GM19238 (cell line): ENCODE results near the gene PLK1.
"Not testable (repeated sequence)": the region's sequence is repeated elsewhere in the genome, so short reads cannot be mapped to it uniquely, and the experiment has no call there.

Experiments used
- DNase-seq: peaks from one replicate; pipeline ENCODE4 v3.0.0; 2011; ENCODE audit warnings: low spot score; ENCODE audit not compliant: insufficient read length

The PLK1 gene

GRCh38 chr16:23706439-23706838, 27.8 kb downstream of the PLK1 start:
- DNase-seq: no peak

- no peak for DNase-seq
These were observed 30.8 kb downstream of the PLK1 start for GRCh38 chr16:23709536-23709935.

- DNase-seq: no peak
These were observed 31.3 kb downstream of the PLK1 start for GRCh38 chr16:23710008-23710407.

- no peak for DNase-seq
These were observed 31.8 kb downstream of the PLK1 start for GRCh38 chr16:23710504-23710903.

GRCh38 chr16:23711785-23712184, 33.1 kb downstream of the PLK1 start:
- DNase-seq: no peak

GRCh38 chr16:23712976-23713375, 34.3 kb downstream of the PLK1 start, which contains the start of gene ERN2:
TSS of gene ERN2 (minus strand) at chr16:23713222. CDS start at chr16:23713187, 35 bp downstream.
- no peak for DNase-seq

- no peak for DNase-seq
These were observed 37.8 kb downstream of the PLK1 start for GRCh38 chr16:23716484-23716883.

GRCh38 chr16:23722613-23723240, 44.0 kb downstream of the PLK1 start:
- not testable (repeated sequence) for DNase-seq

- no peak for DNase-seq
These were observed 45.6 kb downstream of the PLK1 start for GRCh38 chr16:23724096-23724784.

- no peak for DNase-seq
These were observed 46.1 kb downstream of the PLK1 start for GRCh38 chr16:23724785-23725131.

GRCh38 chr16:23726710-23727109, 48.0 kb downstream of the PLK1 start:
- no peak for DNase-seq

- no peak for DNase-seq
These were observed 49.4 kb downstream of the PLK1 start for GRCh38 chr16:23728112-23728477.

GRCh38 chr16:23729503-23730424, 51.1 kb downstream of the PLK1 start:
- DNase-seq: no peak

- DNase-seq: no peak
These were observed 55.6 kb downstream of the PLK1 start for GRCh38 chr16:23734176-23734893.

GRCh38 chr16:23737423-23738028, 58.8 kb downstream of the PLK1 start:
- not testable (repeated sequence) for DNase-seq

GRCh38 chr16:23739516-23739915, 60.8 kb downstream of the PLK1 start:
- no peak for DNase-seq
